NCI-H774 (cell line): Measurements from ENCODE around the gene TRIM72.
"Not testable (repeated sequence)": the region's sequence is repeated elsewhere in the genome, so short reads cannot be mapped to it uniquely, and the experiment has no call there.

Experiments
- DNase-seq: peaks from one replicate; lab custom pipeline; 2025; lab: John Stamatoyannopoulos, UW

TRIM72 gene

GRCh38 chr16:31256466-31256865 is 42.5 kb downstream of the TRIM72 start:
- DNase-seq: no peak

GRCh38 chr16:31258366-31258765 is 44.4 kb downstream of the TRIM72 start:
- no peak for DNase-seq

- DNase-seq: no peak
These were observed 46.4 kb downstream of the TRIM72 start for GRCh38 chr16:31260136-31260931.

GRCh38 chr16:31262084-31262483 is 48.2 kb downstream of the TRIM72 start:
- DNase-seq: no peak

GRCh38 chr16:31265329-31266245 is 51.7 kb downstream of the TRIM72 start:
- no peak for DNase-seq

GRCh38 chr16:31267332-31268032 is 53.6 kb downstream of the TRIM72 start:
- no peak for DNase-seq

- no peak for DNase-seq
These were observed 54.1 kb downstream of the TRIM72 start for GRCh38 chr16:31268033-31268365.

- DNase-seq: no peak
These were observed 55.0 kb downstream of the TRIM72 start for GRCh38 chr16:31268891-31269290.

GRCh38 chr16:31269541-31269940 is 55.6 kb downstream of the TRIM72 start:
- no peak for DNase-seq

- not testable (repeated sequence) for DNase-seq
These were observed 56.1 kb downstream of the TRIM72 start for GRCh38 chr16:31269973-31270372.

GRCh38 chr16:31270795-31271194 is 56.9 kb downstream of the TRIM72 start:
- no peak for DNase-seq

GRCh38 chr16:31271621-31272190 is 57.8 kb downstream of the TRIM72 start:
- no peak for DNase-seq

- no peak for DNase-seq
These were observed 59.3 kb downstream of the TRIM72 start for GRCh38 chr16:31273187-31273586.

GRCh38 chr16:31273676-31274075 is 59.8 kb downstream of the TRIM72 start:
- DNase-seq: no peak

- no peak for DNase-seq
These were observed 61.2 kb downstream of the TRIM72 start for GRCh38 chr16:31274831-31275816.

- DNase-seq: no peak
These were observed 62.7 kb downstream of the TRIM72 start for GRCh38 chr16:31276600-31276999.

GRCh38 chr16:31277659-31278260 is 63.8 kb downstream of the TRIM72 start:
- DNase-seq: no peak

- DNase-seq: not testable (repeated sequence)
These were observed 64.9 kb downstream of the TRIM72 start for GRCh38 chr16:31278853-31279252.
